ENCODE data around the gene RIMBP2.
A peak's percentile ranks its signal among the peaks of the same experiment; 100 is the strongest.

Gene RIMBP2

GRCh38 chr12:130478786-130479185 lies 237.3 kb downstream of the RIMBP2 start:
- peak; percentile 53 for DNase-seq

GRCh38 chr12:130477701-130478100 lies 238.4 kb downstream of the RIMBP2 start:
- DNase-seq: no peak

GRCh38 chr12:130477266-130477665 lies 238.8 kb downstream of the RIMBP2 start:
- no peak for DNase-seq

GRCh38 chr12:130476451-130477135 lies 239.5 kb downstream of the RIMBP2 start:
- DNase-seq: peak; percentile 23

- no peak for DNase-seq
These were observed 241.4 kb downstream of the RIMBP2 start for GRCh38 chr12:130474599-130475269.

GRCh38 chr12:130473266-130473665 lies 242.8 kb downstream of the RIMBP2 start:
- DNase-seq: no peak

- no peak for DNase-seq
These were observed 245.1 kb downstream of the RIMBP2 start for GRCh38 chr12:130470969-130471368.

GRCh38 chr12:130469552-130469951 lies 246.5 kb downstream of the RIMBP2 start:
- DNase-seq: no peak

GRCh38 chr12:130468700-130469245 lies 247.3 kb downstream of the RIMBP2 start:
- DNase-seq: no peak

- DNase-seq: no peak
These were observed 247.9 kb downstream of the RIMBP2 start for GRCh38 chr12:130468186-130468585.

GRCh38 chr12:130465626-130466025 lies 250.5 kb downstream of the RIMBP2 start:
- DNase-seq: no peak

GRCh38 chr12:130465046-130465445 lies 251.1 kb downstream of the RIMBP2 start:
- DNase-seq: no peak

- no peak for DNase-seq
These were observed 252.1 kb downstream of the RIMBP2 start for GRCh38 chr12:130463818-130464670.

GRCh38 chr12:130463275-130463658 lies 252.8 kb downstream of the RIMBP2 start:
- no peak for DNase-seq

GRCh38 chr12:130462558-130463274 lies 253.4 kb downstream of the RIMBP2 start:
- no peak for DNase-seq

GRCh38 chr12:130461839-130462557 lies 254.1 kb downstream of the RIMBP2 start:
- DNase-seq: no peak

GRCh38 chr12:130461447-130461815 lies 254.7 kb downstream of the RIMBP2 start:
- no peak for DNase-seq

- DNase-seq: no peak
These were observed 255.3 kb downstream of the RIMBP2 start for GRCh38 chr12:130460611-130461446.

- no peak for DNase-seq
These were observed 256.2 kb downstream of the RIMBP2 start for GRCh38 chr12:130459916-130460315.

- no peak for DNase-seq
These were observed 257.8 kb downstream of the RIMBP2 start for GRCh38 chr12:130458341-130458740.

GRCh38 chr12:130457215-130457614 lies 258.9 kb downstream of the RIMBP2 start:
- no peak for DNase-seq

Data from femur (tissue), 1 donor.